Activated T-helper 1 cell treated with anti-CD3 and anti-CD28 coated beads, Interleukin-2, amount 50 U/mL, for 16 hours (primary cell): ENCODE results near the gene SLC39A9.

Source experiments
- DNase-seq, 2 donors: peaks; one replicate each; pipeline ENCODE4 v3.0.0-alpha.2; 2020; ENCODE audit warnings: low read depth in 1 of 2, low spot score in 1 of 2

Gene SLC39A9

GRCh38 chr14:69398053-69398817, at the start of gene SLC39A9, which contains the start of gene ERH:
SLC39A9 (plus strand) TSS chr14:69398692; CDS start chr14:69399370, 678 bp downstream.
ERH (minus strand) TSS chr14:69398299; CDS start chr14:69398233, 66 bp downstream.
- DNase-seq: peak; percentile 88 to 89

DNA sequence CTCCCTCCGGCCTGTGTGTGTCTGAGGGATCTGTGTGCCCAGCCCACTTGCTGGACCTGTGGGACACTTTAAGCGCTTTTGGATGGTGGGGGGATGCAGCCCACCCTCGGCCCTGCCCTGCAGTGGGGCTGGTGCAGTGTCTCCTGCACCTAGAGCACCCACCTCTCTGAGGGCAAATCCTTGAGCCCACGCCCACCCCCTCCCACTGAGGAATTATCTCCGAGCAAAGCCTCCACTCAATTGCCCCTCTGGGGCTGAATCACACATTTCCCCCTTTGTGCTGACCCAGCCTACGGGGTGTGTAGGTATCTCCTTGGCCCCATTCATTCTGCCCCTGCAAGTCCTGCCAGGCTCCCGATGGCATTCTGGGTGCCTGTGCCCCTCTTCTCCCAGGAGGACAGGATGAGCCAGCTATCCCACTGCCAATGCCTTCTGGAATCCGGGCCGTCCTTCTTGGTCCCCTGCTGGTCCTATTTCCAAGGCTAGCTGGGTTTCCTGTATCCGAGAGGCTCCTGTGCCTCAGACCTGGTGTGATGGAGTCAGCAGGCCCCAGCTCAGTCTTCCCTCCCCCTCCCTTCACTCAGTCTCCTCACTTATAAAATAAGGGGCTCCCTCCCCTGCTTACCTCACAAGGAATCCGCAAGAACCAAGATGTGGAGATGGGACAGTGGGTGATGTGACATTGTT, 49.3 kb upstream of the SLC39A9 start:
- DNase-seq: no peak

DNA sequence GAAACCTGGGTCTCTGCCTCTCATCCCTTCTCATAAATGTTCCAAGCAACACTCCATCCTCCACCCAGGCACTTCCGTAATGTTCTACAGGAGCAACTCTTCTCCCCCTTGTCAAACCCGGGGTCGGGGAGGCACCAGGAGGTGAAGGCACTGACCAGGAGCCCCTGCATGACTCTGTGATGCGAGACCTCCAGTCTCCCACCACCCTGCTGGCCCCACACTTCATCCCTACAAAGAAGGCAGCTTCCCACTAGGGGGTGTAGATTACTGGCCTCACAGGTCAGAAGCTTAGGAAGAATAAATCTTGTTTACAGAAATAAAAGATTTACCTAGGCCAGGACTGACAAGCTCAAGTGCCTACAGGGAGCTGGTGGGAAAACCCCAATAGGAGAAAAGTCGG, 47.6 kb upstream of the SLC39A9 start:
- no peak for DNase-seq

- DNase-seq: no peak
Measured at GRCh38 chr14:69351385-69351784, 47.1 kb upstream of the SLC39A9 start.

- DNase-seq: no peak
Measured at GRCh38 chr14:69351911-69352310, 46.6 kb upstream of the SLC39A9 start.

- DNase-seq: no peak
Measured at GRCh38 chr14:69353168-69353567, 45.3 kb upstream of the SLC39A9 start.

GRCh38 chr14:69354383-69355153, 43.9 kb upstream of the SLC39A9 start:
- DNase-seq: peak; percentile 26 to 45

GRCh38 chr14:69355154-69355597, 43.3 kb upstream of the SLC39A9 start:
- DNase-seq: no peak

GRCh38 chr14:69355607-69356281, 42.7 kb upstream of the SLC39A9 start:
- no peak for DNase-seq

GRCh38 chr14:69356903-69357543, 41.5 kb upstream of the SLC39A9 start:
- DNase-seq: no peak

DNA sequence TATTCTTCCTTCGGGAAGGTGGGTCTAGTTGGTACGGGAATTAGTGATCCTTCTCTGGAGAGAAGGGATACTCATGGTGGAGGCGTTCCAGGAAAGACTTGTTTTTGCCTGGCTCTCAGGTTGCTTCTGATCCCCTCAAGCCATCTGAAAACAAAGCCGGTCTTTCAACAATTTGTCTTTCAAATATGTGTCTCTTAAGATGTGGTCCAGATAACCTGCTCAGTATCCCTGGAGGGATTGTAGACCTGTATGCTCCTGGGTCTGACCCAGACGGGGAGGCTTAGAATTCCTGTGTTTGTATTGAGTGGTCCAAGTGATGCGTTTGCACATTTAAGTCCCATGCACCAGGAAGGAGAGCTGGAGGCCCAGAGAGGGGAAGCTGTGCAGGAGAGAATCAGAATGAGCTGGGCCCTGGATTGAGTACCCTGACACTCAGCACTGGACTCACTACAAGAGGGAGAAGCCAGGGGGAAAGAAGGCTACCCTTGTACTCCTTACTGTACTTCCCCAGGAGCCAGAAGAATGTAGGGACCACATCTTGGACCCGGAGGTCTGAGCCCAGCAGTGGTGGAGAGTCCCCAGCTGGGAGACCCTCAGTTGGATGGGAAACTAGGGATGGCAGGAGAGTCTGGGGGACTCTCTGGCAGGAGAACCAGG, 40.8 kb upstream of the SLC39A9 start:
- no peak for DNase-seq

GRCh38 chr14:69358233-69358963, 40.1 kb upstream of the SLC39A9 start:
- DNase-seq: no peak

- DNase-seq: no peak
Measured at GRCh38 chr14:69358966-69359365, 39.5 kb upstream of the SLC39A9 start.

DNA sequence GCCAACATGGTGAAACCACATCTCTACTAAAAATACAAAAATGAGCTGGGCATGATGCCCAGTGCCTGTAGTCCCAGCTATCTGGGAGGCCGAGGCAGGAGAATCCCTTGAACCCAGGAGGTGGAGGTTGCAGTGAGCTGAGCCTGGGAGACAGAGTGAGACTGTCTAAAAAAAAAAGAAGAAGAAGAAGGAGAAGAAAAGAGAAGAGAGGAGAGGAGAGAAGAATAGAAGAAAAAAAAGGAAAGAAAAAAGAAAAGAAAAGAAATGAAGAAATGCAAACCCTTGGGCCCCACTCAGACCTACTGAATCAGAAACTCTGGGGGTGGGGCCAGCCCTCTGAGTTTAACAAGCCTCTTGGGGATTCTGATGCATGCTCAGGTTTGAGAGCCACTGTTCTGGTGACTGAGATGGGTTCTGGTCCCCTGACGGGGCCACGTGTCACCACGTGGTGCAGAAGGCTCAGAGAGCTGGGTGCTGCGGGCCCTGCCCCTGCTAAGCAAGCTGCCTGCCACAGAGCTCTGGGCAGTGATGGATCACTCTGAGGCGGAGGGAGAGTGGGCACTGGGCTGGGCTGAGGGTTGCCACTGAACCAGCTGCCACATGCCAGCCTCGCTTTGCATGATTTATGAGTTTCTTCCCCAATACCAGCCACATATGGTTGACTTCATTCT, 37.9 kb upstream of the SLC39A9 start:
- DNase-seq: no peak

- DNase-seq: no peak
Measured at GRCh38 chr14:69363055-69363454, 35.4 kb upstream of the SLC39A9 start.

GRCh38 chr14:69363964-69364363, 34.5 kb upstream of the SLC39A9 start:
- no peak for DNase-seq

- DNase-seq: no peak
Measured at GRCh38 chr14:69364378-69364777, 34.1 kb upstream of the SLC39A9 start.

GRCh38 chr14:69366069-69366468, 32.4 kb upstream of the SLC39A9 start:
- no peak for DNase-seq

DNA sequence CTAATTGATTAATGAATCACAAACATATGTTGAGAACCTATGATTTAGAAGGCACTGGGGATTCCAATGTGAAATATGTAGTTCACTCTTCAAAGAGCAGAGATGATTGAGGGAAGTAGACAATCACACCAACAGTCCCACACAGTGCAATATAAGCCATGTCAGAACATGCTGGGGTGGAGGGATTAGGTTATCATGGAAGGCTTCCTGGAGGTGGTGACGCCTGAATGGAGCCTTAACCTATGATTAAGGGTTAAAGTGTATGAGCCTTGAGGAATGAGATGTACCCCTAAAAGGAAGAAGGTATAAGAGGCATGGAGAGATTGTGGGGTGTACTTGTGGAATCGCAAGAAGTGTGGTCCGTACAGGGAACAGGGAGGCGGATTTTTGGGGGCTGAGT, 31.7 kb upstream of the SLC39A9 start:
- no peak for DNase-seq
